H1 (cell line): ENCODE measurements around the gene MYO1G. TPM values are rescaled to one million over a fixed set of nuclear protein-coding genes. Genes with fewer than 3 reads are reported as not detected.

Experiments used
- CBX5 ChIP-seq: fragments of 300-800, 300-1000 bp; sonication (generic); IDR thresholded peaks from 2 replicates; pipeline ENCODE4 v1.7.1; 2016; ENCODE audit warnings: antibody characterized with exemption, low read length, low read depth
- CHD2 ChIP-seq: IDR thresholded peaks from 2 replicates; pipeline ENCODE4 v1.6.1; 2012; ENCODE audit warnings: low read length, improper control_type of control experiment
- SIN3A ChIP-seq, 2 experiments: IDR thresholded peaks in 1 of 2; conservative IDR thresholded peaks in 1 of 2; 2 replicates each; pipeline ENCODE4 v1.6.1; 2011 to 2012; ENCODE audit warnings: low read length in 2 of 2, improper control_type of control experiment in 1 of 2, low read depth in 1 of 2, mild to moderate bottlenecking in 1 of 2
- SIX5 ChIP-seq: IDR thresholded peaks from 2 replicates; pipeline ENCODE4 v1.6.1; 2011; ENCODE audit warnings: mild to moderate bottlenecking, low read depth, low read length
- polyA plus RNA-seq, 7 experiments: library from polyadenylated mRNA; depleted of rRNA in 3 of 7; stranded (reverse) in 5 of 7; unstranded in 2 of 7; fragments of >200 nt in 5 of 7; fragments of 200-250 nt in 2 of 7; gene quantifications; 1 replicate in 5 of 7; 2 replicates in 1 of 7; 4 replicates in 1 of 7; pipeline versions ENCODE4 v1.2.1 to v1.2.3, GENCODE V29; 2011 to 2013; ENCODE audit warnings: missing spikeins in 2 of 7, mixed read lengths in 2 of 7
- total RNA-seq: library from RNA; stranded (reverse); fragmentation: NEBNext Ultra II Directional; extraction: Animal tissue kit (Norgen Biotek cat#: 25700); gene quantifications from 2 replicates; pipeline ENCODE4 v1.2.1, GENCODE V29; 2021

Gene MYO1G
- total and polyA plus RNA-seq, 2 of the 8 experiments (the other 6 are each of a cell fraction or from before 2014, with no cell fraction given) = 0.08 to 0.19 TPM

DNA sequence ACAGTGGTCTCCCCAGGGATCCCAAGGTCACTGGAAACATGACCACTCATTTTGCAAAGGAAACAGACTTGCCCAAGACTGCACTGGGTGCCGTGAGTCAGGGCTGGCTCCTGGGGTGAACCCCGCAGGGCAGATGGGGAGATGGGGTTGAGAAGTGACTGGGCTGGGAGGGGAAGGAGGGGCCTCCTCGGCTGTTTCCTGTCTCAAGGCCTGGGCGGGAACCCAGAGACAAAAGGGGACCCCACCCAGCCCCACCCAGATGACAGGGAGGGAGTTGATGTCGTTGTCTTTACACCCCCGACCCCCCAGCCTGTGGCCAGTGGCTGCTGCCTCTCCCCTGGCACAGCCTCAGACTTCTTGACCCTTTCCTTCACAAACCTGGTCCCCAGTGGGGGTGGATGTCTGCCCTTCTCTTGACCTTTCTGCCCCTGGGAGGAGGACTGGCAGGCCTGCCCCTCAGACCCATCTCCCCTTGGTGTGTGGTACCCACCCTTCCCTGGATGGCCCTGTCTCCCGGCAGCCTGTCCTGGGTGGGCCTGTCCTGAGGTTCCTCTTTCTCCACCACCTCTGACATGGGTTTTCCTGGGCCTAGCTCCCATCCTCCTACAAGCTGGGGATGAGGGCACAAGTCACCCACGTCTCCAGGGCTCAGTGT lies 1.4 kb downstream of the MYO1G start (continued):
- TF ChIP-seq SIX5 (no peak), CHD2 (no peak), CBX5 (no peak), SIN3A (conservative IDR thresholded peaks at IDR 0.05 in 1 of 2, IDR thresholded peaks at IDR 0.05 in 1 of 2; ENCODE audit: low read depth in 1 of 2, low read length in 2 of 2) (no peak)
- TF ChIP-seq, all 59 proteins: peak for 0
